Measurements from ENCODE around the gene GBGT1.

GBGT1 gene

DNA sequence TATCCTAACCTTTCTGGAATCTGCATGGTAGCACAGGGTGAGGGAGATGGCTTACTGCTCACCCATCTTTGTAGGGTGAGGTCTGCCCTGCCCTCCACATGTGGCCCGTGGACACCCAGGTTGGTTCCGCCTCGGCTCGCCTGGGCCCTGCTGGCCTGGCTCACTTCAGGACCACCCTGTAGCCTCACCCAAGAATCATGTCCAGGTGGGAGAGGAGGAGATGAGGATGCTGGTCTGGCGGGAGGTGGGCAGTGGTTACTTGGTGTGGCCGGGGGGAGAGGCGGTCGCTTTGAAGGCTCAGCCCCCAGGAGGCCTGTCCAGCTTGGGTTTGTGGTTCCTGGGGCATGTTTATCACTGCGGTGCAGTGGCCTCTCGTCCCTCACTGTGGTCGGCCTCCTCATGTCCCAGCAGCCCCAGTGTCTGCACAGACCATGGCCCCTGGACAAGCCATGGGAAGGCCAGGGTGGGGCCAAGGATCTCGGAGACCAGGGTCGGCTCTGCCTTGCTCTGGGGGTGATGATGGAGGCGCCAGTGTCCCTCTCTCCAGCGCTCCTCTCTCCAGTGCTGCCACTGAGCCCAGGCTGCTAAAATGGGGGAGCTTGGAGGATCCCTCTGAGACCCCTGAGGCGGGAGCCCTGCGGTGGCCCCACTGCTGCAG is 40.8 kb upstream of the GBGT1 start:
- FAIRE-seq = no peak
- TF ChIP-seq POLR2A (IDR thresholded peaks at IDR 0.05; ENCODE audit: low read depth, low read length) = no peak
- no peak for TF ChIP-seq POLR2AphosphoS5 (IDR thresholded peaks at IDR 0.05; ENCODE audit: low read depth, low read length)
- no peak for TF ChIP-seq TAF1 (IDR thresholded peaks at IDR 0.05; ENCODE audit: borderline replicate concordance, low read depth, low read length)

DNA sequence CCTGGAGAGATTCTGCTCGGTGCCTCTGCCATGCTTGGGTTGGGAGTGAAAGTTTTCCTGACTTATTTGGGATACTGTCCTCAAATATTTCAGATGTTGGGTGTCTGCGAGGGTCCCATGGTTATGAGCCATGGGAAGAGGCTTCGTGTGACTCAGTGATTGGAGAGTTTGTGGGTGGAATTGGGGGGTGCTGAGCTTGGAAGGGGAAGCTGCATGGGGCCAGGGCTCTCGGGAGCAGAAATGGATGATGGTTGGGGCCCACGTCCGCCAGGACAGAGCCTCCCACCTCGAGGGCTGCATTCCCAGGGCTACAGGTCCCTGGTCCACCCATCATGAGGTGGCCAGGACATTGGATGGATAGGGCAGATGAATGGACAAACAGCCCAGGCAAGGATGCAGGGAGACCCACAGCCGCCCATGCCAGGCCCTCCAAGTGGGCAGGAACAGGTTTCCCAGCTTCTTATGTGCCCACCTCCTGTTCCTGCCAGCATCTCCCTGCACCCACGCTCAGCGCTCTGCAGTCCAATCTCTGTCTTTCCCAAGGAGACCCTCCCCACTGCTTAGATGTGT is 39.9 kb upstream of the GBGT1 start:
- no peak for DNase-seq (ENCODE audit: insufficient read length)
- FAIRE-seq = no peak
- no peak for TF ChIP-seq POLR2A (IDR thresholded peaks at IDR 0.05; ENCODE audit: low read depth, low read length)

More for the DNA sequence above, 40.8 kb upstream of the GBGT1 start:
- DNase-seq (ENCODE audit: insufficient read length) = no peak

DNA sequence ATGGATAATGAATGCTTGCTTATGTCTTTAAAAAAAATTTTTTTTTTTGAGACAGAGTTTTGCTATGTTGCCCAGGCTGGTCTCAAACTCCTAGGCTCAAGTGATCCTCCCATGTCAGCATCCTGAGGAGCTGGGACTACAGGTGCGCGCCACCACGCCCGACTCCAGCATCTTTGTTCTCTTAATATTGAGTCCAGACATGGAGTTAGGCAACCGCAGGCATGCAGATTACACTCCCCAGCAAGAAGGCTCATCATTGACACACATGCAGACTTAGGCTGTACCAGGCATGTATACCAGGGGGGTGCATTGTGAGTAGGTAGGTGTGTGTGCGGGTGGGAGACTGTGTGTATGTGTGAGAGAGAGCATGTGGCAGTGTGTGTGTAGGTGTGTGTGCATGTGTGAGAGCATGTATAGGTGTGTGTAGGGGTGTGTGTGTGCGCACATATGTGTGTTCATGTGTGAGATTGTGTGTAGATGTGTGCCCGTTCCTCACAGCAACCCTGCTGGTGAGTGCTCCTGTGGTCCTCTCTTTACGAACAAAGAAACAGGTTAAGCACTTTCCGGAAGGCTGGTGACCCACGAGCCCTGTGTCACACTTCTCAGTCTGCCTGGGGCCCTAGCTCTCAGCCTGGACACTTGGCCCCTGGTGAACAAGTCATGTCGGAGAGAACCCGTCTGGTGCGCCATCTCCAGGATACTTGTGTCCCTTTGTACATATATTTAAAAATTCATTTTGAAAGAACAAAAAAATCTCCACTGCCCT is 39.2 kb upstream of the GBGT1 start:
- FAIRE-seq (no peak), DNase-seq (ENCODE audit: insufficient read length) (no peak)
- TF ChIP-seq POLR2AphosphoS5 (IDR thresholded peaks at IDR 0.05; ENCODE audit: low read depth, low read length) (no peak), TAF1 (IDR thresholded peaks at IDR 0.05; ENCODE audit: borderline replicate concordance, low read depth, low read length) (no peak), POLR2A (IDR thresholded peaks at IDR 0.05; ENCODE audit: low read depth, low read length) (no peak)

DNA sequence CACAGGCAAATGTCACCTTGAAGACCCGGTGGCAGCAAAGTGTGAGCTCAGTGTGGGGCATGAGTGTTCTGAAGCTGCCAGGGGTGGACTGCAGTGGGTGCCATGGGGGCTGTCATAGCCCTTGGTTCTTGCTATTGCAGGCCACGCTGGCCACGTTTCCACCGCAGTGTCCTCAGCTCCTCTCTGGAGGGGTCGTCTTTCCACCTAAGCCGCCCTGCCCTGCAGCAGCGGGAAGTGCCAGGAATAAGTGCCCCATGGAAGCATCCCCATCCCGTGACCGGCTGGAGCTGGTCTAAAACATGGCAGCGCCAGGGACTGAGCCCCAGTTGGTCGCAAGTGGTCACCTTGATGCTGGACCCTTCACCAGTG is 38.4 kb upstream of the GBGT1 start:
- FAIRE-seq = no peak
- no peak for DNase-seq (ENCODE audit: insufficient read length)
- no peak for TF ChIP-seq POLR2A (IDR thresholded peaks at IDR 0.05; ENCODE audit: low read depth, low read length)
- TF ChIP-seq POLR2AphosphoS5 (IDR thresholded peaks at IDR 0.05; ENCODE audit: low read depth, low read length) = no peak
- no peak for TF ChIP-seq TAF1 (IDR thresholded peaks at IDR 0.05; ENCODE audit: borderline replicate concordance, low read depth, low read length)

DNA sequence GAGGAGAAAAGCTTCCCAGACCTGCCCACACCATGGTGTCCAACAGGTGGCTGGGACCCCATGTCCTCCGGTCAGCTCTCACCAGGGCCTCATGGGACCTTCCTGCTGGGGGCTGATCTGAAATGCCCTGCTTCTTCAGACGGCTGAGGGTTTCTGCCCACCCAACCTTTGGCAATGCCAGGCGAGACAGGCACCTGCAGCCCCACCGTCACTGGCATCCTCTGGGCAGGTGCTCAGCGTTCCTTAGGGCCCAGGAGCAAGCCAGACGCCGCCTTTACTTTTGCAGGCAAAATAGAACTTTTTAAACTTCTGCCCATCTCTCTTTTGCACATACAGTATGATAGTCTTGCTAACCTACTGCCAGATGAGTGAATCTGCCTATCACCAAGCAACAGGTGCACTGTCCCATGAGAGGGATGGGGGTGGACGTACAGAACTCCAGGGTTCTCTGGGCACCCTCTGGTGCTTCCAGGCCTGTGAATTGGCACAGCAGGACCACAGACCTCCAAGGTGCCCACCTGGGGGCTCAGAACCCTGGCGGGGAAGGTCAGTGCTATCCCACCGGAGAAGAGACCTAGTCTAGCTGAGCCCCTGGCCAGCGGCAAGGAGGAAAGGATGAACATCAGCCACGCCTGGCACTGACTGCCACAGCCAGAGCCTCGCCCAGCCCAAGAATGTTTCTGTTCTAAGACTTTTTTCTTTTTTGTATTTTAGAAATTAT is 37.9 kb upstream of the GBGT1 start:
- TF ChIP-seq TAF1 (IDR thresholded peaks at IDR 0.05; ENCODE audit: borderline replicate concordance, low read depth, low read length) = no peak
- TF ChIP-seq POLR2AphosphoS5 (IDR thresholded peaks at IDR 0.05; ENCODE audit: low read depth, low read length) = no peak
- no peak for TF ChIP-seq POLR2A (IDR thresholded peaks at IDR 0.05; ENCODE audit: low read depth, low read length)
- no peak for DNase-seq (ENCODE audit: insufficient read length)
- no peak for FAIRE-seq

DNA sequence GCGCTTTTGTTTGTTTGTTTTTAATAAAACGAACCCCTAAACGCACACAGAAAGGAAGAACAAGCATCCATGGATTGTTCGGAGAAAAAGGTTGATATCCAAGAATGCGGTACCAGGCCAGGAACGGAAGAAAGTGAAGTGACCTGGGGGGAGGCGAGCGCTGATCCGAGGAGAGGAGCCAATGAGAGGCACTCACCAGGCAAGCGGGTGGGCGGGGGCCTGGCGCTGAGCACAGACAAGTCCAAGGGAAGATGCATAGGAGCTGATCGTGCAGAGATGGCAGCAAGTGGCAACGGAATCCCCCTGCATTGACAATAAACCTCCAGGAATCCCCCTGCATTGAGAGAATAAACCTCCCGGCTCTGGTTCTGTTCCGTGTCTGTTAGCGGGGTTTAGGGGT is 36.9 kb upstream of the GBGT1 start:
- DNase-seq (ENCODE audit: insufficient read length) (no peak), FAIRE-seq (no peak)
- TF ChIP-seq POLR2AphosphoS5 (IDR thresholded peaks at IDR 0.05; ENCODE audit: low read depth, low read length) (no peak), TAF1 (IDR thresholded peaks at IDR 0.05; ENCODE audit: borderline replicate concordance, low read depth, low read length) (no peak), POLR2A (IDR thresholded peaks at IDR 0.05; ENCODE audit: low read depth, low read length) (no peak)

DNA sequence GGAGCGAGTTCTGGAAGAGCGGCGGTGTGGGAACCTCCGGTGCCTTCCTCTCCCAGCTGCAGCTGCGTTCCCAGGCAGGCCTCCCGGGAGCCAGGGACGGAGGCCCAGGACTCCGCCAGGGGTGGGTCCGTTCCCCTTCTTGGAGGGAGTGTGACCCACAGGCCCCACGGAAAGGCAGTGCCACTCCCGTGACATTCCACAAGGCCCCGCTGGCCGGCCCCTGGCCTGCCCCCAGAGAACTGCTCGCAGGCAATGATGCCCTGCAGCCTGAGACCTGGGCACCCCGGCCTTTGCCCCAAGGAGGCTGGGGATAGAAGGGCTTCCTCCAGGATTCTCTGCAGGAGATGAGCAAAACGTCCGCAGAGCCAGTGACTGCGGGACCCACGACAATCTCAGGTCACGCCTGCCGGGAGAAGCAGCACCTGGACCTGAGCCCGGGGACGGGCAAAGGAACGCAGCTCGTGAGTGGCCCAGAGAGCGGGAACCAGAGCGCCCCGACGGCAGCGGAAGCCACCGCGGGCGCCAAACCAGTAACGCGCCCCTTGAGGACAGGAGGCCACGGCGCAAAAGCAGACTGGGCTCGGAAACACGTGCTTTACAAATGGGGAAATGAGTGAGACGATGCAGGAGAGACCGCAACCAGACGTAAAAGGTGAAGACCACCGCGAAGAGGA is 36.1 kb upstream of the GBGT1 start:
- DNase-seq (ENCODE audit: insufficient read length) (no peak), FAIRE-seq (no peak)
- TF ChIP-seq POLR2AphosphoS5 (IDR thresholded peaks at IDR 0.05; ENCODE audit: low read depth, low read length) (no peak), POLR2A (IDR thresholded peaks at IDR 0.05; ENCODE audit: low read depth, low read length) (no peak), TAF1 (IDR thresholded peaks at IDR 0.05; ENCODE audit: borderline replicate concordance, low read depth, low read length) (no peak)

DNA sequence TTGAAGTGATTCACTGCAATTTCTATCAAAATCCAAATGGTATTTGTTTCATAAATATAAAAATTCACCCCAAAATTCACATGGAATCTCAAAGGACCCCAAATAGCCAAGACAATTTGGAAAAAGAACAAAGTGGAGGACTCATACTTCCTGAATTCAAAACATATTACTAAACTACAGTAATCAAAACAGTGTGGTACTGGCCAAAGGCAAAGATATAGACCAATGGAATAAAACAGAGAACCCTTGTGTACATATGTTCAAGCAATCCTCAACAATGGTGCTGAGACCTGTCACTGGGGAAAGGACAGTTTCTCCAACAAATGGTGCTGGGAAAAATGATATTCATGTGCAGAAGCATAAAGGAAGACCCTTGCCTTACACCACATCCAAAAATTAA is 31.3 kb upstream of the GBGT1 start:
- TF ChIP-seq TAF1 (IDR thresholded peaks at IDR 0.05; ENCODE audit: borderline replicate concordance, low read depth, low read length) = no peak
- TF ChIP-seq POLR2A (IDR thresholded peaks at IDR 0.05; ENCODE audit: low read depth, low read length) = no peak
- no peak for TF ChIP-seq POLR2AphosphoS5 (IDR thresholded peaks at IDR 0.05; ENCODE audit: low read depth, low read length)
- FAIRE-seq = no peak
- no peak for DNase-seq (ENCODE audit: insufficient read length)

DNA sequence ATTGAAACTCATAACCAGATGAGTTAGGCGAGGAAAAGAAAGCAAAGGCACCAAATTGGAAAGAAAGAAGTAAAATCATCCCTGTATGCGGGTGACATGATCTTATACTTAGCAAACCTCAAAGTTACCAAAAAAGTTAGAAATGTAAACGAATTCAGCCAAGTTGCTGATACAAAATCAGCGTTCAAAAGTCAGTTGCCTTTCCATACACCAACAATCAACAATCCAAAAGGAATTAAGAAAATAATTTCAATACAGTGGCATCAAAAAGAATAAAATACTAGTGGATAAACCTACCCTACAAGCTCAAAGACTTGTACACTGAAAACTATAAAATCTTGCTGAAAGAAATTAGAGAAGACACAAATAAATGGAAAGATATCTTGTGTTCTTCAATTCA is 30.9 kb upstream of the GBGT1 start:
- no peak for FAIRE-seq
- no peak for DNase-seq (ENCODE audit: insufficient read length)
- no peak for TF ChIP-seq POLR2A (IDR thresholded peaks at IDR 0.05; ENCODE audit: low read depth, low read length)
- TF ChIP-seq TAF1 (IDR thresholded peaks at IDR 0.05; ENCODE audit: borderline replicate concordance, low read depth, low read length) = no peak
- no peak for TF ChIP-seq POLR2AphosphoS5 (IDR thresholded peaks at IDR 0.05; ENCODE audit: low read depth, low read length)

DNA sequence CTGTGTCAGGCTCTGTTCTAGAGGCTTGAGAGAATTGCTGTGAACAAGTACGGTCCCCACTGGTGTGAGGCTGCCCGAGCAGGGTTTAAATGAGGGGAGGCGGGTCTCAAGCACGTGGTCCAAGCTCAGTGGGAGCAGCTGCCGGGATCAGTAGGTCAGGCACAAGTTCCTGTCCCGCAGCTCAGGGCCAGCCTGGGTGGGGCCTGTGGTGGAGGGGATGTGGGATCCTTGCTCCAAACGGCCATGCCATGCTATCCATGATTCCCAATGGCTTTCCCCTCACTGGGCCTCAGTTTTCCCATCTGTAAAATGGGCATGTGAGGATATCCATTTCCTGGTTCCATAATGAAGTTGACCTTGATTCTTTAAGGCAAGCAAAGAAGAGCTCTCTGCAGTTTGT is 28.3 kb upstream of the GBGT1 start:
- FAIRE-seq = no peak
- TF ChIP-seq POLR2AphosphoS5 (IDR thresholded peaks at IDR 0.05; ENCODE audit: low read depth, low read length) (no peak), POLR2A (IDR thresholded peaks at IDR 0.05; ENCODE audit: low read depth, low read length) (no peak), TAF1 (IDR thresholded peaks at IDR 0.05; ENCODE audit: borderline replicate concordance, low read depth, low read length) (no peak)

DNA sequence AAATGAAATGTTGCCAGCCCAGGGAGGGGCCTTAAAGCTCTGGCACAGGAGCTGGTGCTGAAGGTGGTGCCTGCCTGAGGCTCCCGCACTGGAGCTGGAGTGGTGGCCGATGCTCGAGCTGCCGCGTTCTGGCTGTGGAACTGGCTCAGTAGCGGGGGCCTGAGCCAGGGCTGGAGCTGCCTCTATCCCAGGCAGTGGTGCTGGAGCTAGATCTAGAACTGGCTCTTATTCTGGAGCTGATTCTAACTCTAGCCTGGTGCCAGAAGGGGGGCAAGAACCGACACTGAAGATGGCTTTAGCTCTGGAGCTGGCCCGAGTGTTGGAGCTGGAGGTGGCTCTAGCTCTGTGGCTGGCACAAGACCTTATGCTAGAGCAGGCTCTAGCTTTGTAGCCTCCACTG is 26.1 kb upstream of the GBGT1 start:
- FAIRE-seq (no peak), DNase-seq (ENCODE audit: insufficient read length) (no peak)
- TF ChIP-seq POLR2A (IDR thresholded peaks at IDR 0.05; ENCODE audit: low read depth, low read length) = no peak
- TF ChIP-seq POLR2AphosphoS5 (IDR thresholded peaks at IDR 0.05; ENCODE audit: low read depth, low read length) = no peak
- no peak for TF ChIP-seq TAF1 (IDR thresholded peaks at IDR 0.05; ENCODE audit: borderline replicate concordance, low read depth, low read length)

More for the DNA sequence above, 28.3 kb upstream of the GBGT1 start:
- no peak for DNase-seq (ENCODE audit: insufficient read length)
